Thymus (tissue), 11 donors: ENCODE results near the gene CNTNAP5. TPM values are rescaled to one million over a fixed set of nuclear protein-coding genes. Genes with fewer than 3 reads are reported as not detected.

Experiments
- DNase-seq, 9 donors: peaks; one replicate each; pipeline ENCODE4 v3.0.0-alpha.2; 2013; ENCODE audit warnings: low spot score in 9 of 9, low read depth in 6 of 9, missing footprints in 1 of 9
- H3K27ac ChIP-seq, 2 donors: one replicate each; pipeline ENCODE4 v1.5.1; 2013; ENCODE audit warnings: control low read depth in 1 of 2, low read depth in 1 of 2, low read length in 1 of 2, mild to moderate bottlenecking in 1 of 2, moderate library complexity in 1 of 2
- H3K27me3 ChIP-seq, 2 donors: one replicate each; pipeline ENCODE4 v1.5.1; 2013; ENCODE audit warnings: low read length in 1 of 2; ENCODE audit not compliant: control insufficient read depth in 2 of 2, insufficient read depth in 1 of 2
- H3K36me3 ChIP-seq, 2 donors: one replicate each; pipeline ENCODE4 v1.5.1; 2013; ENCODE audit warnings: low read length in 1 of 2, mild to moderate bottlenecking in 1 of 2, moderate library complexity in 1 of 2; ENCODE audit not compliant: control insufficient read depth in 2 of 2, insufficient read depth in 2 of 2
- H3K4me1 ChIP-seq, 2 donors: one replicate each; pipeline ENCODE4 v1.5.1; 2013; ENCODE audit warnings: low read length in 2 of 2; ENCODE audit not compliant: control insufficient read depth in 2 of 2, insufficient read depth in 2 of 2
- H3K4me3 ChIP-seq, 2 donors: one replicate each; pipeline ENCODE4 v1.5.1; 2013; ENCODE audit warnings: low read length in 2 of 2, control low read depth in 1 of 2, mild to moderate bottlenecking in 1 of 2
- H3K9me3 ChIP-seq, 2 donors: one replicate each; pipeline ENCODE4 v1.5.1; 2013; ENCODE audit warnings: low read length in 1 of 2, mild to moderate bottlenecking in 1 of 2; ENCODE audit not compliant: control insufficient read depth in 2 of 2, insufficient read depth in 1 of 2
- WGBS: extraction: QIAGEN DNeasy Blood & Tissue Kit; methylation state at CpG from one replicate; pipeline ENCODE4 v1.1.7; 2013; 5-methylcytosine and 5-hydroxymethylcytosine counted together
- polyA plus RNA-seq: library from polyadenylated mRNA; stranded (reverse); fragments of 200-250 nt; gene quantifications from one replicate; pipeline ENCODE4 v1.2.3, GENCODE V29; 2013
- total RNA-seq: library from RNA; stranded (reverse); fragments of 120-200 nt; gene quantifications from one replicate; pipeline ENCODE4 v1.2.4, GENCODE V29; 2013
- donor health status: healthy.

The CNTNAP5 gene
- total and polyA plus RNA-seq, 2 donors, result 0.02 to 0.14 TPM

GRCh38 chr2:124258140-124258880 is 233.2 kb downstream of the CNTNAP5 start:
- Histone ChIP-seq H3K9me3 (no peaks in the 10 kb centered on the region), H3K4me3 (no peak overlapping the region), H3K36me3 (no peaks in the 10 kb centered on the region), H3K4me1 (no peaks in the 10 kb centered on the region), H3K27me3 (no peaks in the 10 kb centered on the region), H3K27ac (no peak overlapping the region)
- 92% methylated on average over 6 of the region's 6 CpGs for WGBS
- no peak for DNase-seq

DNA sequence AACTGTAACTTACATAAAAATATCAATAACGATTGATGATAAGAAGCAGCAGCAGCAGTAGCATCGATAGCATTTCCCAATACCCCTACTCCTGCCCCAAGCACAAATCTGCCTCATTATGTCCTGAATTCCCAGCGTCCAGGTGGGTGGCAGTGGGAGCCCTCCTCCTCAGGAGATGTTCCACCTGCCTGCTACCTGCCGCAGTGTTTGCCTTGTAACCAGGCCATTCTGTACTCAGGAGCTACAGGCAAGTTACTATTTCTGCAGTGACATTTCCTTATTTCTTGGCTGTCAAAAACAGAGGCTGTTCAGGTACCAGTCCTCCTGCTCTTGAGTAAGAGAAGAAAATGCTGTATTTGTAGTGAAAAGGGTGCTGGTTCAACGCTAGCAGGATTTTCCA is 236.4 kb downstream of the CNTNAP5 start:
- H3K4me1 ChIP-seq, result no peaks in the 10 kb centered on the region
- no peaks in the 10 kb centered on the region for H3K27me3 ChIP-seq
- H3K36me3 ChIP-seq, result no peaks in the 10 kb centered on the region
- H3K4me3 ChIP-seq, result no peak overlapping the region
- WGBS, result 91% methylated on average over 5 of the region's 5 CpGs
- H3K9me3 ChIP-seq, result no peaks in the 10 kb centered on the region
- DNase-seq, result no peak
- H3K27ac ChIP-seq, result no peak overlapping the region

DNA sequence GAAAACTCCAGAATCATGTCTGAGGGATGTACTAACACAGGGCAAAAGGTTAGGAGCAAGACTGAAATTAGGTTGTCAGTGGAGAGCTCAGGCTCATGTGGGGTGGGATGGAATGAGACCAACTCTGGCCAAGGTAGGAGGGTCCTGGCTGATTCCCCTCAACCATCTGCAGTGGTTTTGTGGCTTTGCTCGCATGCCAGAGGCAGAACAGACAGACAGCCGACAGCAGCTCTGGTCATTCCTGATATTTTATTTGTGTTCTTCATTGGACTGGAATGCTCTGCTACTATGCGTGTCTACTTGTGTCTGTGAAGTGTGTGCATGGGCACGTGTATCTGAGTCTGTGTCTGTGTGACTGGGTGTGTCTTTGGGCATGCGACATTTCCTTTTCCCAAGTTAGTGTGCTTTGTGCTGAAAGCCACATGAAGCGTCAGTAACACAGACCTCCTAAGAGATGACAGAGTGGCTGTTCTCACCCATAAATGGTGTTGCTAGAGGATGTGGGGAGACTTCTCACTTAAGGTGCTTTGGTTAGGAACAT is 239.5 kb downstream of the CNTNAP5 start:
- WGBS, result 78% methylated on average over 6 of the region's 6 CpGs
- H3K27ac ChIP-seq, result no peak overlapping the region
- no peaks in the 10 kb centered on the region for H3K9me3 ChIP-seq
- no peaks in the 10 kb centered on the region for H3K36me3 ChIP-seq
- no peaks in the 10 kb centered on the region for H3K4me1 ChIP-seq
- no peak overlapping the region for H3K4me3 ChIP-seq
- DNase-seq, result no peak
- no peaks in the 10 kb centered on the region for H3K27me3 ChIP-seq

DNA sequence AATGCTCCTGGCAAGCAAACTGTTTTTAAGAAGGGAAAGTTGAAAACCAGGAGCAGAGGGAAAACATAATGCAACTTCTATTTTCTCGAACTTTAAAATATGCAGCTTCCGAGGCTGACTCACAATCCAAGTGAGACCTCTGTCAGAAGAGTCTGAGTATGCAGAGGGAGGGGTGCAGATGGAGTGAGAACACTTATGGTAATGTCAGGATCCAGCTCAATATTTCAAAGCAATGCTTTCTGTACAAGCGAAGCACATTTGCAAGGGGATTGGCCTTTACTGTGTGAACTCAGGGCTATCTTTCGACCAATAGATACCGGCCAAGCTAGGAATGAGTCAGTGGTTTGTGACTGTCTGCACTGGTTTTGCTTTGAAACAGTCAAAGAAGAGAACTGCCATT is 242.7 kb downstream of the CNTNAP5 start:
- H3K36me3 ChIP-seq, result no peaks in the 10 kb centered on the region
- no peaks in the 10 kb centered on the region for H3K4me1 ChIP-seq
- H3K27ac ChIP-seq, result no peak overlapping the region
- no peak for DNase-seq
- no peak overlapping the region for H3K4me3 ChIP-seq
- 92% methylated on average over 5 of the region's 5 CpGs for WGBS
- no peaks in the 10 kb centered on the region for H3K27me3 ChIP-seq
- no peaks in the 10 kb centered on the region for H3K9me3 ChIP-seq

- Histone ChIP-seq H3K4me3 (no peak overlapping the region), H3K36me3 (no peaks in the 10 kb centered on the region), H3K27ac (no peak overlapping the region), H3K4me1 (no peaks in the 10 kb centered on the region), H3K27me3 (no peaks in the 10 kb centered on the region), H3K9me3 (no peaks in the 10 kb centered on the region)
- DNase-seq, result no peak
- WGBS, result 85% methylated on average over 7 of the region's 7 CpGs
These were observed 244.3 kb downstream of the CNTNAP5 start for GRCh38 chr2:124269348-124269747.

DNA sequence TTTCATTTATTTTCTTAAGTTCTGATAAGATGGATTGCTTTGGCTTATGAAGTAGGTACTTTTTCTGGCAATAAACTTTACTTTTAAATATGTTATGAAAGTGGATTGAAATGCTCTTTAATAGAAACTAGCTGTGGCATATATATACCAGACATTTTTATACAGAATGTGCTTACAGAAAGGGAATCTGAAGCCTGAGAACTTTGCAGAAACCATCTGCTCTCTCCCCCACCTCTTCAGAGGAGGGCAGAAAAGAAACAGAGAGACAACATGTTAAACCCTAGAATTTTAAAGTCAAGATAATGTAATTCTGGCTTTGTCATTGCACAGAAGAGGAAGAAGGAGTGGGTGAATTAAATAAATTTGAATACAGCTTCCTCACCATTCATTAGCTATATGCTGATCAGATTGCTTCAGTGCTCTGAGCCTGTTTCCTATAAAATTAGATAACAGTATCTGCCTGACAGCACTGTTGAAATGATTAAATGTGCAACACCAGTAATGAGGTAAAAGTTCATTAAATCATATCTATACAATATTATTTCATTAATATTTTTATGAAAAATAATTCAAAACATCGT is 247.3 kb downstream of the CNTNAP5 start:
- WGBS, result 88% methylated on average over 1 of the region's 1 CpG
- Histone ChIP-seq H3K27ac (no peak overlapping the region), H3K36me3 (no peaks in the 10 kb centered on the region), H3K9me3 (no peaks in the 10 kb centered on the region), H3K27me3 (no peaks in the 10 kb centered on the region), H3K4me3 (no peak overlapping the region), H3K4me1 (no peaks in the 10 kb centered on the region)
- no peak for DNase-seq

DNA sequence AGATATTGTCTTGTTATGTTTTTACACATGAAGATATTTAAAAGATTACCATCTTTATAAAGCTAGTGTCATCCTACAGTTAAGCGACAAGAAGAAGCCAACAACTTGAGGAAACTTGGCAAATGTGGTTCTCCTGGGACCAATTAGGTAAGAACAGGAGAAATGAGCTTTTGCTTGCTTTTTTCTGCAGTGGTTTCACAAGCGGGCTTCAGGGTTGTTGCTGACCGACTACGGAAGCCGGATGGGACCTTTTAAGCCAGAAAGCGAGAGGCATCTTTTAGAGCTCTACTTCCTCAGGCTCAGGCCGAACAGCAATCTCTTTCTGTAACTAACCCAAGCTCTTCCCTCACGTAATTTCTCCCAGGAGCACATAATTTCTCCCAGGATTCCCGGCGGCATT is 256.5 kb downstream of the CNTNAP5 start:
- H3K4me3 ChIP-seq, result no peak overlapping the region
- 92% methylated on average over 10 of the region's 10 CpGs for WGBS
- DNase-seq, result no peak

GRCh38 chr2:124283096-124283495 is 258.0 kb downstream of the CNTNAP5 start:
- H3K4me3 ChIP-seq, result no peak overlapping the region
- DNase-seq, result peak in 1 of 9 donors; percentile 12
- no peaks in the 10 kb centered on the region for H3K9me3 ChIP-seq

More for the DNA sequence above, 256.5 kb downstream of the CNTNAP5 start:
- Histone ChIP-seq H3K9me3 (no peaks in the 10 kb centered on the region), H3K27ac (no peak overlapping the region), H3K4me1 (no peaks in the 10 kb centered on the region), H3K27me3 (no peaks in the 10 kb centered on the region), H3K36me3 (no peaks in the 10 kb centered on the region)

GRCh38 chr2:124286089-124286783 is 261.1 kb downstream of the CNTNAP5 start:
- WGBS, result 85% methylated on average over 7 of the region's 7 CpGs
- no peak for DNase-seq
- Histone ChIP-seq H3K36me3 (no peaks in the 10 kb centered on the region), H3K27ac (no peak overlapping the region), H3K9me3 (no peaks in the 10 kb centered on the region), H3K27me3 (no peaks in the 10 kb centered on the region), H3K4me1 (no peaks in the 10 kb centered on the region), H3K4me3 (no peak overlapping the region)

More at GRCh38 chr2:124283096-124283495, 258.0 kb downstream of the CNTNAP5 start:
- Histone ChIP-seq H3K27me3 (no peaks in the 10 kb centered on the region), H3K36me3 (no peaks in the 10 kb centered on the region), H3K4me1 (no peaks in the 10 kb centered on the region), H3K27ac (no peak overlapping the region)
